Mucosa of descending colon (tissue), 3 donors: ENCODE results near the gene TENM4. TPM values are rescaled to one million over a fixed set of nuclear protein-coding genes. Genes with fewer than 3 reads are reported as not detected.

Source experiments
- ATAC-seq: fragments of 200-7000 bp; cut with Tn5 transposase; one replicate; pipeline ENCODE4 v1.9.1; 2020; ENCODE audit warnings: mild to moderate bottlenecking, moderate library complexity
- DNase-seq, 3 donors: peaks; one replicate each; pipeline ENCODE4 v3.0.0-alpha.2; 2020
- H3K36me3 ChIP-seq: fragments of 200-600 bp; one replicate; pipeline ENCODE4 v1.8.0; 2021; ENCODE audit warnings: low read depth, mild to moderate bottlenecking
- H3K4me1 ChIP-seq: fragments of 200-600 bp; one replicate; pipeline ENCODE4 v1.8.0; 2021; ENCODE audit warnings: low read depth, mild to moderate bottlenecking
- H3K4me3 ChIP-seq: fragments of 200-600 bp; one replicate; pipeline ENCODE4 v1.8.0; 2021; ENCODE audit warnings: mild to moderate bottlenecking
- H3K9me3 ChIP-seq: fragments of 200-600 bp; one replicate; pipeline ENCODE4 v1.8.0; 2021; ENCODE audit warnings: mild to moderate bottlenecking
- intact Hi-C, 2 donors: fragments of 100-400 bp; cut with DNase I in 1 of 2; cut with micrococcal nuclease in 1 of 2; formaldehyde crosslinking; loops; one replicate each; pipeline versions ENCODE4 v1.11.0 to v1.11.1; 2022; cut with DNase I, micrococcal nuclease
- total RNA-seq, 3 donors: library from RNA; stranded (reverse); fragmentation: NEBNext Ultra II Directional in 2 of 3; extraction: Animal tissue kit (Norgen Biotek cat#: 25700) in 2 of 3; gene quantifications; one replicate each; pipeline versions ENCODE4 v1.2.1 to v1.2.4, GENCODE V29; 2021 to 2023
- TF ChIP-seq, protein P1 (sequence below): fragments of 200-600 bp; IDR thresholded peaks from one replicate; pipeline ENCODE4 v1.8.0; 2022; ENCODE audit warnings: antibody characterized with exemption, mild to moderate bottlenecking
- donor health status: DM: no; HTN: no; CAD: no; lungs with moderate emphysema.
- donor health status: DM: no; HTN: no; CAD: no.
- donor health status: DM: no; HTN: yes; CAD: no.

Gene TENM4
- total RNA-seq, 3 donors from 2014 or later = 0.70 to 1.6 (median 1.2) TPM

- Histone ChIP-seq H3K9me3 (no peaks in the 10 kb centered on the region), H3K4me3 (no peak overlapping the region), H3K4me1 (no peaks in the 10 kb centered on the region), H3K36me3 (no peaks in the 10 kb centered on the region)
- intact Hi-C loops = no loop called here
- no peak for ATAC-seq
- DNase-seq = no peak
- TF ChIP-seq, protein P1, sequence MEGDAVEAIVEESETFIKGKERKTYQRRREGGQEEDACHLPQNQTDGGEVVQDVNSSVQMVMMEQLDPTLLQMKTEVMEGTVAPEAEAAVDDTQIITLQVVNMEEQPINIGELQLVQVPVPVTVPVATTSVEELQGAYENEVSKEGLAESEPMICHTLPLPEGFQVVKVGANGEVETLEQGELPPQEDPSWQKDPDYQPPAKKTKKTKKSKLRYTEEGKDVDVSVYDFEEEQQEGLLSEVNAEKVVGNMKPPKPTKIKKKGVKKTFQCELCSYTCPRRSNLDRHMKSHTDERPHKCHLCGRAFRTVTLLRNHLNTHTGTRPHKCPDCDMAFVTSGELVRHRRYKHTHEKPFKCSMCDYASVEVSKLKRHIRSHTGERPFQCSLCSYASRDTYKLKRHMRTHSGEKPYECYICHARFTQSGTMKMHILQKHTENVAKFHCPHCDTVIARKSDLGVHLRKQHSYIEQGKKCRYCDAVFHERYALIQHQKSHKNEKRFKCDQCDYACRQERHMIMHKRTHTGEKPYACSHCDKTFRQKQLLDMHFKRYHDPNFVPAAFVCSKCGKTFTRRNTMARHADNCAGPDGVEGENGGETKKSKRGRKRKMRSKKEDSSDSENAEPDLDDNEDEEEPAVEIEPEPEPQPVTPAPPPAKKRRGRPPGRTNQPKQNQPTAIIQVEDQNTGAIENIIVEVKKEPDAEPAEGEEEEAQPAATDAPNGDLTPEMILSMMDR = no peak
These were observed 570.2 kb downstream of the TENM4 start for GRCh38 chr11:78870655-78871054.

DNA sequence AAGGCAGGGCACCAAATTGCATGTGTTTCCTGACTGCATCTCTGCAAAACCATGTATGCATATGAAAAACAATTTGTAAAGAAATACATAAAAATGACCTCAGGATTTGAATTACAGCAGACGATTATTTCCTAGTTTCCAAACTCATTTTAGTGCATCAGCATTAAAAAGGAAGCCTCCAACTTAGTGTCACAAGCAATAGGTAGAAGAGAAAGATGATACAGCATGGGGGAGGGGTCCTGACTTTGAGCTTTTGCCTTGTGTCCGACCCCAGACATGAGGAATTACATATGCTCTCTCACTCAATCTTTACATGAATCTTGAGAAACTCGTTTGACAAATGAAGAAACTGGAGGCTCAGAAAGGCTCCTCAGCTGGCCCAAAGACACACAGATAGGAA lies 571.5 kb downstream of the TENM4 start:
- ATAC-seq = no peak
- no peak for DNase-seq
- Histone ChIP-seq H3K9me3 (no peaks in the 10 kb centered on the region), H3K4me3 (no peak overlapping the region), H3K4me1 (no peaks in the 10 kb centered on the region), H3K36me3 (no peaks in the 10 kb centered on the region)
- intact Hi-C loops = no loop called here
- TF ChIP-seq, protein P1 = no peak

DNA sequence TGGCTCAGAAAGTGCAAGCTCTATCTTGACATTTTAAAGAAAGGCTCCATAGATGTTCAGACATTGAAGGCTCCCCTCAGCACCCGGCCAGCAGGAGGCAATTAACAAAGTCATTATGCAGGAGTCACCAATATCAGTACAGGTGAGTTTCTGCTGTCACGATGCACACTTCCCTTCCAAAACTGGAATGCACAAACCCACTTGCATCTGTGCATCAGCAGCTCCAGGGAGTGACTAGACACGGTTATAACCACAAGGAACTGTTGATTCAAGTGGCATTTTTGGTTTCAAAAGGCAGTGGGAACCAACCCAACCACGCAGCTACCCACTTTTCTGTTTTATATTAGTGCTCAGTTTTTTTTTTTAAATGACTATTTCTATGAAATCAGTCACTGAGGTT lies 572.3 kb downstream of the TENM4 start:
- ATAC-seq (no peak), DNase-seq (no peak)
- Histone ChIP-seq H3K4me3 (no peak overlapping the region), H3K4me1 (no peaks in the 10 kb centered on the region), H3K9me3 (no peaks in the 10 kb centered on the region), H3K36me3 (no peaks in the 10 kb centered on the region)
- TF ChIP-seq, protein P1 = no peak
- intact Hi-C loops = no loop called here

DNA sequence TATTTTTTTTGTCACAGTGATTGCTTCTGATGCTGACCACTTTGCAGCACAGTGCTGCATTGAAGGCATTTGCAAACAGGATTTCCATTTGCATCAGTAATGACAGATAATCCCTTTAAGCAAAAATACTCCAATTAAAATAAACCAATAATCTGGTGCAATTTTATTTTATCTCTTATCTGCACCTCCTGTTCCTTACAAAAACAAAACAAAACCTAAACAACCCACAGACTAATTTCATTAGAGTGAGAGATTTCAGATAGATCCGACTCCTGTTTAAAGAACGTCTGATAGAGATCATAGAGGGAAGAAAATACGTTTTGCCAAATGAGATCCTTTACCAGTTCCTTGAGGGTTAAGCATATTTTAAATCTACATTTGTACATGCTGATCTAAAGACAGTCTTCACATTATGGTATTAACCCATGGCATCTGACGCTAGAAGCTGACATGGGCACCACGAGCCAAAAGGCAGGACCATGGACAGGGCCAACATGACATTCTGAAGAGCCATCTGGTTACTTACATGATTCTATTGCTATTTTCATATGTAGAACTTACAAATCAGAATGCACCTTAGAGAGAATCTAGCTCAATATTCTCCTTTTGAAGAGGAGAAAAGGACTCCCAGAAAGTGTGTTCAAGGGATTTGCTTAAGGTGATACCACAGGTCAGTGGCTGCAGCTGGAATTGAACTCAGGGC lies 580.0 kb downstream of the TENM4 start:
- H3K36me3 ChIP-seq = no peaks in the 10 kb centered on the region
- DNase-seq (peak in 1 of 3 donors; percentile 30), ATAC-seq (no peak)
- intact Hi-C loops = no loop called here
- H3K4me1 ChIP-seq = no peaks in the 10 kb centered on the region
- TF ChIP-seq, protein P1 = no peak
- H3K9me3 ChIP-seq = no peaks in the 10 kb centered on the region
- no peak overlapping the region for H3K4me3 ChIP-seq

- intact Hi-C loops = no loop called here
- no peak overlapping the region for H3K4me3 ChIP-seq
- H3K4me1 ChIP-seq = no peaks in the 10 kb centered on the region
- H3K36me3 ChIP-seq = no peaks in the 10 kb centered on the region
- no peaks in the 10 kb centered on the region for H3K9me3 ChIP-seq
- DNase-seq (no peak), ATAC-seq (no peak)
- TF ChIP-seq, protein P1 = no peak
These were observed 583.1 kb downstream of the TENM4 start for GRCh38 chr11:78857688-78858087.
